ENCODE data around the gene HSF5. TPM values are rescaled to one million over a fixed set of nuclear protein-coding genes. Genes with fewer than 3 reads are reported as not detected.
"Not testable (repeated sequence)": the region's sequence is repeated elsewhere in the genome, so short reads cannot be mapped to it uniquely, and the experiment has no call there.

HSF5 gene
- total RNA-seq, 2 experiments from 2014 or later = 1.6 to 1.7 TPM

GRCh38 chr17:58399974-58400373 lies 88.2 kb downstream of the HSF5 start:
- no peak for ATAC-seq (ENCODE audit: poor library complexity)
- intact Hi-C loops (cut with DNase I, micrococcal nuclease) = no loop called here
- no peak overlapping the region for H3K4me3 Mint-ChIP-seq
- Histone ChIP-seq H3K9me3 (ENCODE audit: control insufficient read depth in 1 of 2, insufficient read depth in 1 of 2, low read length in 2 of 2) (no peaks in the 10 kb centered on the region), H3K27me3 (ENCODE audit: control insufficient read depth in 1 of 2, insufficient read depth in 2 of 2, low read length in 2 of 2) (no peaks in the 10 kb centered on the region), H3K4me3 (ENCODE audit: low read length) (no peak overlapping the region), H3K27ac (ENCODE audit: low read depth in 1 of 2, low read length in 2 of 2) (no peak overlapping the region), H3K4me1 (ENCODE audit: insufficient read depth, low read length) (no peaks in the 10 kb centered on the region), H3K36me3 (ENCODE audit: insufficient read depth, low read length) (no peaks in the 10 kb centered on the region)
- TF ChIP-seq CTCF (IDR thresholded peaks at IDR 0.05) = no peak
- POLR2A ChIA-PET = interaction anchor here (0.9 kb wide), 1 partner anchor 48 kb away, joined by 3 read pairs; the partner anchor contains the start of gene SUPT4H1
- no peaks in the 10 kb centered on the region for H3K9me3 Mint-ChIP-seq
- CTCF ChIA-PET = no interaction called here
- no peak overlapping the region for H3K27ac Mint-ChIP-seq
- no peaks in the 10 kb centered on the region for H3K36me3 Mint-ChIP-seq (ENCODE audit: low read depth)
- no peak for DNase-seq
- H3K4me1 Mint-ChIP-seq (ENCODE audit: low read depth) = no peaks in the 10 kb centered on the region
- no peaks in the 10 kb centered on the region for H3K27me3 Mint-ChIP-seq

GRCh38 chr17:58398574-58399266 lies 89.5 kb downstream of the HSF5 start:
- Mint-ChIP-seq H3K4me1 (ENCODE audit: low read depth) (no peaks in the 10 kb centered on the region), H3K27me3 (no peaks in the 10 kb centered on the region), H3K36me3 (ENCODE audit: low read depth) (no peaks in the 10 kb centered on the region), H3K4me3 (no peak overlapping the region), H3K9me3 (no peaks in the 10 kb centered on the region), H3K27ac (no peak overlapping the region)
- DNase-seq (no peak), ATAC-seq (ENCODE audit: poor library complexity) (no peak)
- Histone ChIP-seq H3K4me1 (ENCODE audit: insufficient read depth, low read length) (no peaks in the 10 kb centered on the region), H3K27ac (ENCODE audit: low read depth in 1 of 2, low read length in 2 of 2) (no peak overlapping the region), H3K36me3 (ENCODE audit: insufficient read depth, low read length) (no peaks in the 10 kb centered on the region), H3K27me3 (ENCODE audit: control insufficient read depth in 1 of 2, insufficient read depth in 2 of 2, low read length in 2 of 2) (no peaks in the 10 kb centered on the region), H3K4me3 (ENCODE audit: low read length) (no peak overlapping the region), H3K9me3 (ENCODE audit: control insufficient read depth in 1 of 2, insufficient read depth in 1 of 2, low read length in 2 of 2) (no peaks in the 10 kb centered on the region)
- intact Hi-C loops (cut with DNase I, micrococcal nuclease) = no loop called here
- CTCF ChIA-PET = no interaction called here
- no peak for TF ChIP-seq CTCF (IDR thresholded peaks at IDR 0.05)
- POLR2A ChIA-PET = no interaction called here

GRCh38 chr17:58397421-58397820 lies 90.8 kb downstream of the HSF5 start:
- H3K4me3 ChIP-seq (ENCODE audit: low read length); DNase-seq; H3K27me3 Mint-ChIP-seq; H3K27ac ChIP-seq (ENCODE audit: low read depth in 1 of 2, low read length in 2 of 2); H3K36me3 Mint-ChIP-seq (ENCODE audit: low read depth); POLR2A ChIA-PET; H3K4me1 ChIP-seq (ENCODE audit: insufficient read depth, low read length); H3K27me3 ChIP-seq (ENCODE audit: control insufficient read depth in 1 of 2, insufficient read depth in 2 of 2, low read length in 2 of 2); H3K9me3 ChIP-seq (ENCODE audit: control insufficient read depth in 1 of 2, insufficient read depth in 1 of 2, low read length in 2 of 2); H3K4me3 Mint-ChIP-seq; H3K36me3 ChIP-seq (ENCODE audit: insufficient read depth, low read length); CTCF ChIA-PET; H3K4me1 Mint-ChIP-seq (ENCODE audit: low read depth); H3K9me3 Mint-ChIP-seq; intact Hi-C loops (cut with DNase I, micrococcal nuclease); ATAC-seq (ENCODE audit: poor library complexity); H3K27ac Mint-ChIP-seq: not testable (repeated sequence)

GRCh38 chr17:58396173-58396572 lies 92.0 kb downstream of the HSF5 start:
- H3K27ac Mint-ChIP-seq = no peak overlapping the region
- CTCF ChIA-PET = no interaction called here

More at GRCh38 chr17:58396173-58396572, 92.0 kb downstream of the HSF5 start:
- no peak for ATAC-seq (ENCODE audit: poor library complexity)
- TF ChIP-seq CTCF (IDR thresholded peaks at IDR 0.05) = no peak
- H3K4me3 ChIP-seq (ENCODE audit: low read length) = no peak overlapping the region
- POLR2A ChIA-PET = no interaction called here
- intact Hi-C loops (cut with DNase I, micrococcal nuclease) = no loop called here
- Mint-ChIP-seq H3K4me1 (ENCODE audit: low read depth) (no peaks in the 10 kb centered on the region), H3K36me3 (ENCODE audit: low read depth) (no peaks in the 10 kb centered on the region), H3K4me3 (no peak overlapping the region), H3K27me3 (no peaks in the 10 kb centered on the region), H3K9me3 (no peaks in the 10 kb centered on the region)
- H3K27ac ChIP-seq (ENCODE audit: low read depth in 1 of 2, low read length in 2 of 2) = no peak overlapping the region
- no peak for DNase-seq
- H3K4me1 ChIP-seq (ENCODE audit: insufficient read depth, low read length) = no peaks in the 10 kb centered on the region
- no peaks in the 10 kb centered on the region for H3K9me3 ChIP-seq (ENCODE audit: control insufficient read depth in 1 of 2, insufficient read depth in 1 of 2, low read length in 2 of 2)
- H3K27me3 ChIP-seq (ENCODE audit: control insufficient read depth in 1 of 2, insufficient read depth in 2 of 2, low read length in 2 of 2) = no peaks in the 10 kb centered on the region
- H3K36me3 ChIP-seq (ENCODE audit: insufficient read depth, low read length) = no peaks in the 10 kb centered on the region
